HG03442 (cell line): ENCODE data around the gene GAL3ST2.
"Not testable (repeated sequence)": the region's sequence is repeated elsewhere in the genome, so short reads cannot be mapped to it uniquely, and the experiment has no call there.

Experiments used
- ATAC-seq: cut with Tn5 transposase; IDR thresholded peaks from one replicate; pipeline ENCODE4 v1.9.1; 2021; ENCODE audit warnings: mild to moderate bottlenecking, moderate library complexity; ENCODE audit not compliant: unreplicated experiment

The GAL3ST2 gene

DNA sequence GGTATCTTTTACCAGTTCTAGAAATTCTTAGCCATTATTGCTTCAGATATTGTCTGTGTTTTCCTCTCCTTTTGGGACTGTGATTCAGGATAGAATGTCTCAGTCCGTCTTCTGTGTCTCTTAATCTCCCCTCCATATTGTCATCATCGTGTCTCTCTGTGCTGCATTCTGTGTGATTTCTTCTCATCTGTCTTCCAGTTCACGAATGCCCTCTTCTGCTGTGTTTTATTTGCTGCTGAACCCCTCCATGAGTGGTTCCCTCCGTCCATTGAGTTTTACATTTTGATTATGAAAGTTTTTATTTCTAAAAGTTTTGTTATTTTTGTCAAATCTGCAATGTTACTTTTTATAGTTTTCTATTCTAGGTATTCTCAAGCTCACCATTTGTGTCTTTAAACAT lies 30.5 kb upstream of the GAL3ST2 start:
- no peak for ATAC-seq

DNA sequence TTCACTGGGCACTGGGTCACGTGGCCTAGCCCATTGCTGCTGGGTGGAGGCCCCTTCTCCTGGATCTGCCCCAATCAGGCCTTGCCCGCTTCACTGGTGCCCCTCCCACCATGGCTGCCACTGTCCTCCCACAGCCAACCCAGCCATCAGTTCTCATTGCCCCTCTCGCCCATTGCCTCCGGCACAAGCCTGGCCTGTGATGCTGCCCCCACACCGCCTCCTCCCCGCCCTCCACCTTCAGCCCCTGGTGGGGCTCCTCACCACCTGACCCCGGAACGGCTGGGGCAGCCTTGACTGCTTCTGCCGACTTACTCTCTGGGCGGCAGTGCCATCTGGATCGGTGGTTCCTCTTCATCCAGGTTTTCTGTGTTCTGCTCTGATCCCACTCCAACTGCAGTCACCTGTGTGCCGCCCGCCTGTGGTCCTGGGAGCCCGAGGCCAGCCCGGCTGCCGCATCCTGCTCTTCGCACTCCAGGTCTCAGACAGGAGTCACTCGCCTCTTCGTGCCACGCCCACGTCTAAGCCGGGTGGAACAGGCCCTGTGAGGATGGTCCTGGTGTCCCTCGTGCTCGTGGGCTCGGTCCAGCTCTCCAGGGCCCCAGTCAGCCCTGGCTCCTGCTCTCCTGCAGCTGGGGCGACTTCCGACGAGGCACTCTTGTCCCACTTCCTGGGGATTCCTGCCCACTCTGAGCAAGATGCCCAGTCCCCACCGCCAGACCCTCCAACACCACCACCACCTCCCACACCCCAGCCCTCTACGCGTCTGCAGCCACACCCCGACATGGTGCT lies 28.0 kb upstream of the GAL3ST2 start:
- ATAC-seq, result no peak

DNA sequence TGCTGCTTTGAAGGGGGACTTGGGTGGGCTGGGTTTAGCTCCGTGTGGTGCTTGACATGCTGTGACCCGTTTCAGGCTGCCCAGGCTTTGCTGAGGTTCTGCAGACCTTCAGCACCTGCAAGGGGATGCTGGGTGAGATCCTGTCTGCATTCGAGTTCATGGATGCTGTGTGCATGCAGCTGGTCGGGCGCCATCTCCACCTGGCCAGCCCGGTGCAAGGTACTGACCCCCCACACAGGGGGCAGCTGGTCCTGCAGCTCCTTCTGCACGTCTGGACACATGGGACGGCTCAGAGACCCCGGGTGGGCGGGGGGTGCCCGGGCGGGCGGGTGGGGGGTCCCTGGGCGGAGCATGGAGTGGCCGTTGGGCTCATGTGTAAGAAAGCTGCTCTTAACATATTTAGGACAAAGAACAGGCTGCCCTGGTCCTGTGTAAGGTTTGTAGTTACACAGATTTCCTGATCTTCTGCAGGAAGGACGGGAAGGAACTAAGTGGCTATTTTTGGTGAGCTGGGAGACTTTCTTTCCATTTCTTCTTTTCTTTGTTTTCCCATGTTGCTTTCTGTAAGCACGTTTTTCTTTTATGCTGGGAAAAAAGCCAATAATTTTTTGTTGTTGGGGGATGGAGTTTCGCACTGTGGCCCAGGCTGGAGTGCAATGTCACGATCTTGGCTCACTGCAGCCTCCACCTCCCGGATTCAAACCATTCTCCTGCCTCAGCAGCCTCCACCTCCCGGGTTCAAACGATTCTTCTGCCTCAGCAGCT lies 26.4 kb upstream of the GAL3ST2 start:
- no peak for ATAC-seq

DNA sequence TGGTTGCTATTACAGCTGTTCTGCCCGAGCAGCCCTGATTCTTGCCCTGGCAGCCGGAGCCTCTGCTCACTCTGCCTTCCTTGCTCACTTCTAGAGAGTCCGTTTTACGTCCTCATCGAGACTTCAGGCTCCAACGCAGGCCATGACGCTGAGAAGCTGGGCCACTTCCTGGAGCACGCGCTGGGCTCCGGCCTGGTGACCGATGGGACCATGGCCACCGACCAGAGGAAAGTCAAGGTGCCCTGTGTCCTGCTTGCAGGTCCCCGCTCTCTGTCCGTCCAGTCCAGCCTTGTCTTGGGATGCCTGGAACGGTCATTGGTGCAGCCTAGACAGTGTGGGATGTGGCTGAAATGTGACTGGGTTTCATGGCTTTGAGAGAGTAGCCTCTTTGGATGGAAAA lies 25.5 kb upstream of the GAL3ST2 start:
- no peak for ATAC-seq

DNA sequence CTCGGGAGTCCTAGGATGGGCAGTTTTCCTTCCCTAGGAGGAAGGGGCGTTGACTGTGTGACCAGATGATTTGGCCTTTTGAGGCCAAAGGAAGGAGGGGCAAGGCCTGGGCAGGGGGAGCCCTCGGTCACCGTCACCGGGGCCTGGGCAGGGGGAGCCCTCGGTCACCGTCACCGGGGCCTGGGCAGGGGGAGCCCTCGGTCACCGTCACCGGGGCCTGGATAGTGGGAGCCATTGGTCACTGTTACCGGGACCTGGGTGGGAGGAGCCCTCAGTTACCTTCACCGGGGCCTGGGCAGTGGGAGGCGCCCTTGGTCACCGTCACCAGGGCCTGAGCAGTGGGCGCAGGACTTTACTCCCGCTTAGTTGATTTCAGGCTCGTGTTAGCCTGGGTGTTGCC lies 24.8 kb upstream of the GAL3ST2 start:
- no peak for ATAC-seq

DNA sequence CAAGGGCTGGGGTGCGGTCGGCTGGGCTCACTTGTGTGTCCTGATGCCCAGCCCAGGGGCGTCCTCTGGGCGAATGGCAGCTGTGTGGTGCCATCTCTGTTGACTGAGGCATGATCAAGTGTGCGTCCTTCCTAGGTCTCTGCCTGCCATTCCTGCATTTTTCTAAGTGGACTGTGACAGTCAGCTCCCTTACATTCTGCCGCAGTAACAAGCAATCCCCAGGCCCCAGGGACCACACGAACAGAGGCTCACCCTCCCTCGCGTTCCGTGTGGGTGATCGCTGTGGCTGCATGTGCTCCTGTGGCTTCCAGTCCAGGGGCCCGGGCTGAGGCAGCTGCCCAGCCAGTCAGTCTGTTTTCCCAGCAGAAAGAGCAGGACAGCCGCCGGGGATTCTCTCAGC lies 24.4 kb upstream of the GAL3ST2 start:
- no peak for ATAC-seq

DNA sequence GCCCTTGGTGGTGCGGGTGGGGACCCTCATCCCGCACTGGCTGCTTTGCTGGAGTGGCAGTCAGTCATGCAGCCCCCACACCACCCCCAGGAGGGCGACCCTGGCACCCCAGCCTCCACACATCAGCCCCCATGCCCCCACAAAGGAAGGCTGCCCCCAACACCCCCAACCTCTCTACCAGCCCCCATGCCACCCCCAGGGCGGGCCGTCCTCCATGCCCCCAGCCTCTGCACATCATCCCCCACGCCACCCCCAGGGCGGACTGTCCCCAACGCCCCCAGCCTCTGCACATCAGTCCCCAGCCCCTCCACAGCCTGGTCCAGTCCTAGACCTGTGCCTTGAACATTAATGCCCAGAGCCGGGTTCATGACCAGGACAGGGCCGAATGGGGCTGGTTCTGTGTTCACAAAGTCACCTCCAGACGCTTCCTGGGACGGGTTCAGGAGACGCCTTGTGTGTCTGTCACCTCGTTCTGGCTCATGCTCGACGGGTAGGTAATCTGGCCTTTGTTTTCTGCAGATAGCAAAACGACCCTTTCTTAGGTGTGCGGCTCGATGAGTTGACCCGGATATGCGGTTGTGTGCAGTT lies 23.8 kb upstream of the GAL3ST2 start:
- ATAC-seq, result no peak

DNA sequence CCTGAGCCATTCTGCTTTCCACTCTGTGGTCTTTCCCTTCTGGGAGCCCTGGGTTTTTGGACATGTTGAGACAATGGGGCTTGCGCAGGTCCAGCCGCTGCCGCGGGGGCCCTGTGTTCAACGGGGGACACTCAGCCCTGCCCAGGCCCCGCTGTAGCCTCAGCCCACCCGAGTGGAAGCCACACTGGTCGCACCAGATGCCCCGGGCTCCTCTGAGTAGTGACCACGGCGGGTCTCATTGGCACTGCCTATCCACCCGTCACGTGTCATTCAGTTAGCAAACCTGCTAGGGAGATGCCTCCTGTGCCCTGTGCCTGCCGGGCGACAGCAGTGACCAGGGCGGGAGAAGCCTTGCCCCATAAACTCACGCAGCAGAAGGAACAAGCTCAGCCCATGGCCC lies 23.1 kb upstream of the GAL3ST2 start:
- ATAC-seq, result no peak

DNA sequence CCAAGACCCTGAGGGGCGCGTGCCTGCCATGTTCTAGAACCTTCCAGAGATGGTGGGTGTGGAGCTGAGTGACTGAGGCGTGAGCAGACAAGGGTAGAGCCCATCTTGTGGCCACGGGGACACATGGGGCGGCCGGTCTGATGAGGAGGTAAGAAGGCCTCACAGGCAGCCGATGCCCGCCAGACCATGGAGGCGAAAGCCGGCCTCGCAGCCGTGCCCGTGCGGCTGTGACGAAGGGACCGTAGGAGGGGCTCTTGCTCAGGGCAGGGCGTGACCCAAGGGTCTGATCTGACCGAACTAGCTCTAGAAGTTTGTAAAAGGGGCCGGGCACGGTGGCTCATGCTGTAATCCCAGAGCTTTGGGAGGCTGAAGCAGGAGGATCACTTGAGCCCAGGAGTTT lies 22.6 kb upstream of the GAL3ST2 start:
- ATAC-seq, result no peak

DNA sequence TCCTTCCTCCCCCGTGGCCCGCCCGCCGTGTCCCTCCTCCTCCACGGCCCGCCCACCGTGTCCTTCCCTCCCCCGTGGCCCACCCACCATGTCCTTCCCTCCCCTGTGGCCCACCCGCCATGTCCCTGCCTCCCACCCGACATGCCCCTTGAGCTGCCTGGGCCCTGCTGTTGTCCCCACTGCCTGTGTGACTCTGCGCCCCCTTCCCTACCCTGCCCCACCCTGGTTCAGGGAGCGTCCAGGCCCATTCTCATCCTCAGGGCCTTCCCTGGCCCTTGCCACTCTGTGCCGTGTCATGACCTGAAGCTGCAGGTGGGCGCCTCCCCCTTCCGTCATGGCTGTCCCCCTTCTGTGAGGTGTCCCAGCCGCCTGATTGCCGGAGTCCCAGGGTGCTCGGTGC lies 21.5 kb upstream of the GAL3ST2 start:
- no peak for ATAC-seq

DNA sequence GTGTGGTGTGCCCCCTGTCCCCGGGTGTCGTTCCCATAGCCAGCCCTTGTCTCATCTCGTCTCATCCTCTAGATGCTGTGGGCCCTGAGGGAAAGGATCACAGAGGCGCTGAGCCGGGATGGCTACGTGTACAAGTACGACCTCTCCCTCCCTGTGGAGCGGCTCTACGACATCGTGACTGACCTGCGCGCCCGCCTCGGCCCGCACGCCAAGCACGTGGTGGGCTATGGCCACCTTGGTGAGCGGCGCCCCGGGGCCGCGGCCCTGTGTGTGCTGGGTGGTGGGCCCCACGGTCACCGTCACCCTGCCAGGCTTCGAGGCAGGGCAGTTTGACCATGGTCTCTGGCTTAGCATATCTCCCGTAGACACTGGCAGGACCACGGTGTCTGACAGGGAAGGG lies 20.8 kb upstream of the GAL3ST2 start:
- ATAC-seq, result no peak

DNA sequence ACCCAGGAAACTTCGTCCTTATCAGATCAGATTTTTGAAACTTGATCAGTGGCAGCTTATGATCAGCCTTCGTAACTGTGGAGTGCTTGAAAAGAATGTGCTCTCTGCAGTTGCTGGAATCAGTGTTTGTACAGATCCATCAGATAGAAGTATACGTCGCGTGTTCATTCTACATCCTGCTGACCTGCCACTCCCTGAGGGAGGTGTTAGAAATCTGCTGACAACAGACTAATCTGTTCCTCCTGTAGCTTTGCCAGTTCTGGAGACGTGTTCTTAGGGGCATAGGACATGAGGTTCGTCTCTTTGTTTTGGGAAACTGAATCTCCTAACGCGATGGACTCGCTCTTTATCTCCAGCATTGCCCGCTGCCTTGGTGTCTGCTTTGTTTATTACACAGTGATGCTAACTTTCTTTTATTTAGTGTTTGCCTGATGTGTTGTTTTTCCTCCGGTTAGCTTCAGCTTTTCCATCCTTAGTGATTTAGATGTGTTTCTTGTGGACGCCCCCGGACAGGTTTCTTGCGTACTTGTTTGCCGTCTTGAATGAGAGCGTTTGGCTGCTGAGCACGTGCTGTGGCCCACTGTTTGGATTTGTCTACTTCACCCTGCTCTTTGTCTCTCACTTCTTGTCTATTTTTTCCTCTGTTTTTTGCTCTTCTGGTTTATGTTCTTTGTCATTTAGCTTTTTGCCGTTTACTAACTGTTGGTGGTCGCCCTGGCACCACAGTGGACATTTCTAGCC lies 17.4 kb upstream of the GAL3ST2 start:
- no peak for ATAC-seq

DNA sequence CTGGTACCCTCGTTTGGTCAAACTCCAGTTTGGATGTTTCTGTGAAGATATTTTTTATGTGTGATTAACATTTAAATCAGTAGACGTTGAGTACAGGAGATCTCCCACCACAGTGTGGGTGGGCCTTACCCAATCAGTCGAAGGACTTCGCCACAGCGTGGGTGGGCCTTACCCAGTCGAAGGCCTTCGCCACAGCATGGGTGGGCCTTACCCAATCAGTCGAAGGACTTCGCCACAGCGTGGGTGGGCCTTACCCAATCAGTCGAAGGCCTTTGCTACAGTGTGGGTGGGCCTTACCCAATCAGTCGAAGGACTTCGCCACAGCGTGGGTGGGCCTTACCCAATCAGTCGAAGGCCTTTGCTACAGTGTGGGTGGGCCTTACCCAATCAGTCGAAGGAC lies 16.7 kb upstream of the GAL3ST2 start:
- ATAC-seq, result not testable (repeated sequence)

DNA sequence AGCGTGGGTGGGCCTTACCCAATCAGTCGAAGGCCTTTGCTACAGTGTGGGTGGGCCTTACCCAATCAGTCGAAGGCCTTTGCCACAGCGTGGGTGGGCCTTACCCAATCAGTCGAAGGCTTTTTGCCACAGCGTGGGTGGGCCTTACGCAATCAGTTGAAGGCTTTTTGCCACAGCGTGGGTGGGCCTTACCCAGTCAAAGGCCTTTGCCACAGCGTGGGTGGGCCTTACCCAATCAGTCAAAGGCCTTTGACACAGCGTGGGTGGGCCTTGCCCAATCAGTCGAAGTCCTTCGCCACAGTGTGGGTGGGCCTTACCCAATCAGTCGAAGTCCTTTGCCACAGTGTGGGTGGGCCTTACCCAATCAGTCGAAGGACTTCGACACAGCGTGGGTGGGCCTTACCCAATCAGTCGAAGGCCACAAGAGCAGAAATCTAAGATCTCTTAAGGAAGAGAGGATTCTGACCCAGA lies 16.3 kb upstream of the GAL3ST2 start:
- no peak for ATAC-seq

DNA sequence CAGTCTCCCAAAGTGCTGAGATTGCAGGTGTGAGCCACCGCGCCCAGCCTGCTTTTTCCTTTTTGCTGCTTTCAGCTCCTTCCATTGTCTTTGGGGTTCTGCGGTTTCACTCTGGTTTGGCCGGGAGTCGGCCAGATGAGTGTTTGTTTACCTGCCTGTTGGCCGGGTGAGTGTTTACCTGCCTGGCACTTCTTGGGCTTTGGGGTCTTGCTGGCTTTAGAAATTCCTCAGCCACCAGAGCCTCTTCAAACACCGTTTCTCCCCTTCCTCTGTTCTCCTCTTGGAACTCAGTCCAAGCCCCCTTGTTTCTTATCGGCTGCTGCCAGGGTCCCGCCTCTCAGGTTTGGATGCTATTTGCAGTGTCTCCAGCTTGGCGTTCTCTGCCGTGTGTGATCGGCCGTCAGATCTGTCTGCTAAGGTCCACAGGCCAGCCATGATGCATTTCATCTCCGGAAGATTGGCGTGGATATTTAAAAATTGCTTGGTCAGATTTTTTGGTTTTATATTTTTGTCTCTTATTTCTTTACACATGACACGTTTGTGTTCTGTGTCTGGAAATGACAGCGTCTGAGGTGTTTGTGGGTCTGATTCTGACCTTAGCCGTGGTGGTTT lies 14.2 kb upstream of the GAL3ST2 start:
- ATAC-seq, result no peak

DNA sequence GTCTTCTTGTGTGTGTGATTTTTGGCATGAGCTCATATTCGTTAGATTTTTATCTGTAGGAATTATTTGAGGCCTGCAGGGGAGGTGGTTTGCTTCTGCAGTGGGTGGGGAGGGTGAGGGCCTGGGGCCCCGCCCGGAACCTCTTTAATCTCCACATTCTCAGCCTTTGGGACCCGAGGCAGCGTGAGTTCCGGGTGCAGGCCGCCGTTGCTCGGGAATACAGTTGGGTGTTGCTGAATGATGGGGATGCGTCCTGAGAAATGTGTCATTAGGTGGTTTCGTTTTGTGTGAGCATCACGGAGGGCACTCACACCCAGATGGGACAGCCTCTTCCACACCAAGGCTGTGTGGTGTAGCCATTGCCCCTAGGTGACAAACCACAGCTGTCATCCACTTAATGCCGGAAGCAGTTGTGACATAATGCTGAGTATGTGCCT lies 13.7 kb upstream of the GAL3ST2 start:
- ATAC-seq, result no peak

DNA sequence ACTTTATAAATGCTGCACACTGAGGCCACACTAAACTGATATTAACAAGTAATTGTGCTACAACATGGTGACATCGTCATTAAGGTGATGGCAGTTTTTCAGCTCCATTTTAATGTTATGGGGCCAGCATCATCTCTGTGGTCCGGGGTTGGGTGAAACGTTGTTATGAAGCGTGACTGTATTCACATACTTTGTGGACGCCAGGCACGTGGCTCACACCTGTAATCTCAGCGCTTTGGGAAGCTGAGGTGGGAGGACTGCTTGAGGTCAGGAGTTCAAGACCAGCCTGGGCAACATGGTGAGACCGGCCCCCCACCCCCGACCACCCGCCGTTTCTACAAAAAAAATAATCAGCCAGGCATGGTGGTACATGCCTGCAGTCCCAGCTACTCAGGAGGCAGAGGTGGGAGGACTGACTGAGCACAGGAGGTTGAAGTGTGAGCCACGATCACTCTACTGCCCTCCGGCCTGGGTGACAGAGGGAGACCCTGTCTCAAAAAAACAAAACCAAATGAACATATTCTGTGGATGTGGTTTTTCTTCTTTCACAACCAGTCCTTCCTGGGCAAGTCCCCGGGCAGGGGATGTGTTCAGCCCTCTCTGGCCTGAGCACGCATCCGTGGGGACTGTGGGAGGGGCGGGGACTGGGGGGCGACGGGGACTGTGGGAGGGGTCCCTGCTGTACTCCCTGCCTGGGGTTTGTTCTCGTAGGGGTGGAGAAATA lies 12.9 kb upstream of the GAL3ST2 start:
- ATAC-seq, result no peak

DNA sequence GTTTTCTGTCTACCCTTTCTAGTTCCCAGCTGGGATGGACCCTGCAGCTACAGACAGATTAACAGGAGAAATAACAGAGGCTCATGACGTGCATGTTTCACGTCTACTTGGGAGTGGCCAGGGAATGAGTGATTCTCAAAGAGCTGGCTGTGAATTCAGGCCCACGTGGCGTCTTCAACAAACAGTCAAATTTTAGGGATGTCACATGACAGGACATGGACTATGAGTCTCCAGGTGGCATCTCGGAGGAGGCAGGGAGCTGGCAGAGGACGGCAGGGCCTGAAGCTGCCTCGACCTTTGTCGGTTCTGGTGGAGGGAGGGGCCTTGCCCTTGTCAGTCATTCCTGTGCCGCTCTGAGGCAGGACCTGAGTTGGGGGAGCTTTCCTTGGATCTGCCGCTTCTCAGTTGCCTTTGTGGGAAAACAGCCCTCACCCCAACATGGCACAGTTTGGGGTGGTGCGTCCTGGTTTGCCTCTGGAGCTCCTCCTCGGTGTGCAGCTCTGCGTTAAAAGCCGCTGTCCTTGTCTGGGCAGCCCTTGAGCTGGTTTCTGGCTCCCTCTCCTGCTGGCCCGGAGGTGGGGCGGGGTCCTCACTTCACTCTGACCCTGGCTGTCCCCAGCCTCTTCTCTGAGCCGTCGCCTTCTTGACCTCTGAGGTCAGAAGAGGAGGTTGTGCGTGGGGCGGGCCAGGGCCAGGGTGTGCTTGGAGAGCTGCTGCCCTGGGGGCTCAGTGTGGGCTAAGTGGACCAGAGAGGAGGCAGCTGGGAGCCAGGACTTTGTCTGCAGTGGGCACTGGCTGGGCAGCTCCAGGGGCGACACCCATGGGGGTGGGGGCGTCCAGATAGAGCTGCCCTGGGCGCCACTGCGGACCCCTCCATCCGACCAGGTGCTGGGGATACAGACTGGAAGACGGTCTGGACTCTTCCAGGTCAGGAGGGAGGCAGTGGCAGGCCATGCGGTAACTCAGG lies 12.1 kb upstream of the GAL3ST2 start:
- no peak for ATAC-seq
